BLaER1 treated with 17β-estradiol and CSF1 and Interleukin-3, amounts not matched to agents 10 nM and 100 nM (cell line): Measurements from ENCODE around the gene MRPS34.
A peak's percentile ranks its signal among the peaks of the same experiment; 100 is the strongest.

ENCODE experiments used
- H3K27ac ChIP-seq, 11 experiments: shearing (Covaris generic); formaldehyde crosslinking; 2 replicates each; pipeline ENCODE4 v1.8.1; 2022
- H3K27me3 ChIP-seq, 11 experiments: shearing (Covaris generic); formaldehyde crosslinking; 2 replicates each; pipeline ENCODE4 v1.8.1; 2022
- H3K36me3 ChIP-seq, 11 experiments: shearing (Covaris generic); formaldehyde crosslinking; 2 replicates each; pipeline ENCODE4 v1.8.1; 2022
- H3K4me1 ChIP-seq, 10 experiments: shearing (Covaris generic); formaldehyde crosslinking; 2 replicates each; pipeline ENCODE4 v1.8.1; 2022
- H3K4me2 ChIP-seq, 11 experiments: shearing (Covaris generic); formaldehyde crosslinking; 2 replicates each; pipeline ENCODE4 v1.8.1; 2022
- H3K4me3 ChIP-seq, 10 experiments: shearing (Covaris generic); formaldehyde crosslinking; 2 replicates each; pipeline ENCODE4 v1.8.1; 2022
- H3K9ac ChIP-seq, 11 experiments: shearing (Covaris generic); formaldehyde crosslinking; 2 replicates each; pipeline ENCODE4 v1.8.1; 2022
- H3K9me3 ChIP-seq, 11 experiments: shearing (Covaris generic); formaldehyde crosslinking; replicated peaks in 1 of 11; 2 replicates each; pipeline ENCODE4 v1.8.1; 2022
- H4K20me1 ChIP-seq, 11 experiments: shearing (Covaris generic); formaldehyde crosslinking; 2 replicates each; pipeline ENCODE4 v1.8.1; 2022
- Cebpa-rat ChIP-seq, 11 experiments: shearing (Covaris generic); IDR thresholded peaks; 2 replicates each; pipeline ENCODE4 v1.8.1; 2022

Gene MRPS34

DNA sequence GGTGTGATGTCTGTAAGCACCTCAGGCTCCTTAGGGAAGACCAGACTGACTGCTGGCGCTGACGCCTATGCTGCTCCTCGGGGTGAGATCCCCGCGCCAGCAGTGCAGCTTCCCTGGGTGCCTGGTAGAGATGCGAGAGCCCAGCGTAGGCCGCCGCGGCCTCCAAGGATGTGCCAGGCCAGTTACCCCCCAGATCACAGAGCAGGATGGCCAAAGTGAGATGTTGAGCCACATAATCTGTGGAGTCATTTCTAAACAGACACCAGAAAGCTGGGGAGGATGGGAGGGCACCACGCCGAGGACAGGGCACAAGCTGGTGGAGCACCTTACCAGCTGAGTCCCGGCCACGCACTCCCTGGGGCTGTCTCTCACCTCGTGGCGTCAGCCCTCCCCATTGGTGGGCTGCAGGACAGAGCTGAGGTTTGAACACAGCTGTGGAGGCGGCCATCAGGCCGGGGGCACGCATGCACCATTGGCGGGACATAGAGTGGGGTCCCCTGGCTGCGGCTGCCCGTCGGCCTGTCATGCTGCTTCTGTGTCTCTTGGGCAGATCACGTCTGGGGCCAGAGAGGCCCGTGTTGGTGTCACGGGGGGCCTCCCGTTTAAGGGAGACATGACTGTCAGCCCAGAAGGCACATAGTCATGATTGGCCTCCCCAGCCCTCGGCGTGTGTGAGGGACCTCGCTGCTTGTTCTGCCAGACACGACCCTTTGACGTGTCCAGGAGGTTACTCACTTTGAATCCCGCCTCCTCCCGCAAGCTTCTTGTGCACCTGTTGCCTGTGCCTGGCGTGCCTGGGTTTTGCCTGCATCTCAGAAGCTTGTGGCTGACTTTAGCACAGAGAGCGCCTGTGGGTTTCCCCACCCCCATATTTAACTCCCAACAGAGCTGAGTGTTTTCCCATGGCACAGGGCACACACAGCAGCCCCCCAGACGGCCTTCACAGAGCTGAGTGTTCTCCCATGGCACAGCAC, 45.0 kb downstream of the MRPS34 start:
- peaks cover 25 to 47% (median 35%) of the 10 kb centered on the region in 10 experiments for H3K4me1 ChIP-seq
- no peak overlapping the region for H3K4me3 ChIP-seq
- H3K36me3 ChIP-seq: peaks cover 77 to 92% (median 85%) of the 10 kb centered on the region in 11 experiments
- H3K9ac ChIP-seq: 0 out of 22 replicates have a peak overlapping the region, but pooled peaks of 1 of the 11 experiments have one; percentile 18
- 0 out of 22 replicates have a peak overlapping the region, but pooled peaks of 1 of the 11 experiments have one; percentile 16 for H3K27ac ChIP-seq
- peaks cover 0 to 7% (median 0%) of the 10 kb centered on the region in 11 experiments; a peak in 4 of 22 replicates for H3K9me3 ChIP-seq
- H3K27me3 ChIP-seq: no peaks in the 10 kb centered on the region
- H3K4me2 ChIP-seq: no peak overlapping the region
- no peak for TF ChIP-seq Cebpa-rat (IDR thresholded peaks at IDR 0.05)
- H4K20me1 ChIP-seq: peaks cover 13 to 82% (median 33%) of the 10 kb centered on the region in 11 experiments; a peak in 16 of 22 replicates

DNA sequence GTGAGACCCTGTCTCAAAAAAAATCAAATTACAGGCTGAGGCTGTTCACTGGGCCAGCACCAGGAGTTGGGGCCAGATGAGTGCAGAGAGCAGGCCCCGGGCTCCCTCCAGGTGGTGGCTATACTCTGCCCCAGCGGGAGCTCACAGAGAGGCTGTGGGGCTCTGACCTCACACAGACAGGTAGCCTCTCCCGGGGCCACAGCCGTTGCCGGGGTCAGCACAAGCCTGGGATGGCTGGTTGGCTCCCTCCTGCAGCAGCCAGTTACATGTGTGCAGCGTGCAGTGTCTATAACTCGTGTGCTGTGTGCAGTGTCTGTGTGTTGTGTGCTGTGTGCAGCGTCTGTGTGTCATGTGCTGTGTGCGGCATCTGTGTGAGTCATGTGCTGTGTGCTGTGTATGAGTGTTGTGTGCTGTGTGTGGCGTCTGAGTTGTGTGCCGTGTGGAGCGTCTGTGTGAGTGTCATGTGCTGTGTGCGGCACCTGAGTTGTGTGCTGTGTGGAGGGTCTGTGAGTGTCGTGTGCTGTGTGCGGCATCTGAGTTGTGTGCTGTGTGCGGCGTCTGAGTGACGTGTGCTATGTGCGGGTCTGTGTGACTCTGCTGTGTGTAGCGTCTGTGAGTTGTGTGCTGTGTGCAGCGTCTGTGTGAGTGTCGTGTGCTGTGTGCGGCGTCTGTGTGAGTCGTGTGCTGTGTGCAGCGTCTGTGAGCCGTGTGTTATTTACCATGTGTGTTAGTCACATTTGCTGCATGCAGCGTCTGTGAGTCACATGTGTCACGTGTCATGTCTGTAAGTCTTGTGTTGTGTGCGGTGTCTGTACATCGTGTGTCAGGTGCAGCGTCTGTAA, 46.1 kb downstream of the MRPS34 start:
- Histone ChIP-seq H3K9me3 (no peaks in the 10 kb centered on the region), H3K4me2 (no peak overlapping the region), H4K20me1 (peaks cover 11 to 72% (median 29%) of the 10 kb centered on the region in 11 experiments; a peak in 16 of 22 replicates), H3K4me1 (peaks cover 35 to 55% (median 45%) of the 10 kb centered on the region in 10 experiments), H3K27me3 (no peaks in the 10 kb centered on the region), H3K36me3 (peaks cover 67 to 81% (median 75%) of the 10 kb centered on the region in 11 experiments), H3K4me3 (no peak overlapping the region), H3K27ac (peak overlapping the region in 6 of 11 experiments; percentile 3 to 96 (median 92); a peak in 10 of 22 replicates), H3K9ac (peak overlapping the region in 6 of 11 experiments; percentile 7 to 39 (median 20); a peak in 5 of 22 replicates)
- TF ChIP-seq Cebpa-rat (IDR thresholded peaks at IDR 0.05): no peak

DNA sequence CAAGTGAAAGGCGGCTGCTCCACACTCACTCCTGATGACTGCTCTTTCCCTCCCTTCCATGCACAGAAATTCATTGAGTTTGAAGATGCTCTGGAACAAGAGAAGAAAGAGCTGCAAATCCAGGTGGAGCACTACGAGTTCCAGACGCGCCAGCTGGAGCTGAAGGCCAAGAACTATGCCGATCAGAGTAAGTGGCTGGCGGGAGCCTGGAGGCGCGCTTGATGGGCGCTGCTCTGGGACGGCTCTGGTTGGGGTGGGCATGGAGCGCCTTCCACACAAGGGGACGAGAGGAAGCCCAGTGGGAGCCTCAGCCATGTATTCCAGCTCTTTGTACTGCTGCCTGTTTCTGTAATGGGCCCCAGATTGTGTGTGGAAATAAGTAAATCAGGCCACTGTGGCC, 48.4 kb downstream of the MRPS34 start:
- peaks cover 51 to 69% (median 68%) of the 10 kb centered on the region in 10 experiments for H3K4me1 ChIP-seq
- peak overlapping the region in 9 of 11 experiments; percentile 87 to 96 (median 92); a peak in 15 of 22 replicates for H3K27ac ChIP-seq
- peak overlapping the region in 6 of 11 experiments; percentile 9 to 42 (median 16); a peak in 3 of 22 replicates for H3K9ac ChIP-seq
- H3K4me2 ChIP-seq: peak overlapping the region; percentile 60 to 95 (median 77)
- no peaks in the 10 kb centered on the region for H3K27me3 ChIP-seq
- peaks cover 46 to 58% (median 53%) of the 10 kb centered on the region in 11 experiments for H3K36me3 ChIP-seq
- peaks cover 3 to 74% (median 25%) of the 10 kb centered on the region in 11 experiments; a peak in 15 of 22 replicates for H4K20me1 ChIP-seq
- H3K4me3 ChIP-seq: no peak overlapping the region; a peak in 1 of 20 replicates
- no peaks in the 10 kb centered on the region for H3K9me3 ChIP-seq
- no peak for TF ChIP-seq Cebpa-rat (IDR thresholded peaks at IDR 0.05)

DNA sequence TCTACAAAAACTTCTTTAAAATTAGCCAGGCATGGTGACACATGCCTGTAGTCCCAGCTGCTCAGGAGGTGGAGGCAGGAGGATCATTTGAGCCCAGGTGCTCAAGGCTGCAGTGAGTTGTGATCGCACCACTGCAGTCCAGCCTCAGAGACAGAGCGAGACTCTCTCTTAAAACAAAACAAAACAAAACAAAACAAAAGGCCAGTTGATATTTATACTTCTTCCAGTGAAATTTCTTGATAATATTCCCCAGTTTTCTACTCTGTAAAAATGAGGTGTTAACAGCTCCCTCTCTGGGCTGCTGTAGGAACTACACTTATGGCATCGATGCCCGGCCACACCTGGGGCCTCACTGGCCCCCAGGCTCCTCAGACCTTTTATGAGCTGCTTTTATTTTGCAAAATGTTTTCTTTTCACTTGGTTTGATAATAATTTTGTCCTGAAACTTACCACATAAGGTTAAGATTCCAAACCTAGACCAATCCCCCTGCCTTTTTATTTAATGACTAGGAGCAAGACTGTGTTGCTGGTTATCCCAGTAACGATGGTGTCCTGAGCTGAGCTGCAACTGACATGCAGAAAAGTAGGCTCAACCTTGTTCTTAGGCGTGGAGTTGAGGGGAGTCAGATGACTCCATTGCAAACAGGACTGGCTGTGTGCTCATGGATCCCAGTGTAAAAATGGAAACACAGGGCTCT, 49.3 kb downstream of the MRPS34 start:
- Histone ChIP-seq H4K20me1 (peaks cover 3 to 75% (median 25%) of the 10 kb centered on the region in 11 experiments; a peak in 15 of 22 replicates), H3K36me3 (peaks cover 37 to 49% (median 46%) of the 10 kb centered on the region in 11 experiments), H3K27ac (peak overlapping the region; percentile 68 to 96 (median 91)), H3K9ac (peak overlapping the region; percentile 51 to 80 (median 78); a peak in 18 of 22 replicates), H3K4me2 (peak overlapping the region; percentile 73 to 95 (median 82)), H3K9me3 (no peaks in the 10 kb centered on the region), H3K4me3 (no peak overlapping the region; a peak in 1 of 20 replicates), H3K4me1 (peaks cover 59 to 78% (median 77%) of the 10 kb centered on the region in 10 experiments), H3K27me3 (no peaks in the 10 kb centered on the region)
- TF ChIP-seq Cebpa-rat (IDR thresholded peaks at IDR 0.05): no peak
